HCT116 (cell line): ENCODE results near the gene GRK5. TPM values are rescaled to one million over a fixed set of nuclear protein-coding genes. Genes with fewer than 3 reads are reported as not detected.

Experiments used
- ATAC-seq: fragments of 200-7000 bp; cut with Tn5 transposase; 2 replicates; pipeline ENCODE4 v1.9.1; 2020; ENCODE audit warnings: mild to moderate bottlenecking, moderate library complexity
- BruUV-seq: library from RNA; stranded (reverse); fragments of 400-500 nt; replicated peaks from 2 replicates; lab custom pipeline; 2021; lab: Mats Ljungman, UMichigan
- CTCF ChIA-PET: fragments of 300-600 bp; sonication (Branson Sonifier 250); formaldehyde crosslinking; loops from one replicate; lab custom pipeline; 2021; ENCODE audit warnings: antibody characterized with exemption; lab: Charles Lee
- POLR2A ChIA-PET: fragments of 300-600, 350-600 bp; sonication (Branson Sonifier 250); formaldehyde crosslinking; loops from one replicate; lab custom pipeline; 2021; ENCODE audit warnings: antibody characterized with exemption; lab: Charles Lee
- RAD21 ChIA-PET, 2 experiments: fragments of 300-600 bp; sonication (Branson Sonifier 250); formaldehyde crosslinking; loops; one replicate each; lab custom pipeline; 2023; ENCODE audit warnings: low total read pairs in 2 of 2; ENCODE audit not compliant: uncharacterized antibody in 2 of 2, unreplicated experiment in 2 of 2, low non-redundant PET in 1 of 2; lab: Charles Lee
- DNase-seq: peaks from one replicate; pipeline ENCODE4 v3.0.0-alpha.2; 2010; ENCODE audit warnings: low read depth, low spot score
- H2AFZ ChIP-seq: fragments of 200-600 bp; shearing (Covaris generic), sonication (generic); 2 replicates; pipeline ENCODE4 v1.6.1; 2017; ENCODE audit warnings: low read depth, mixed run types, mixed read lengths, antibody characterized with exemption, low read length; ENCODE audit not compliant: poor library complexity, severe bottlenecking
- H3K27ac ChIP-seq: 2 replicates; pipeline ENCODE4 v1.5.1; 2012; ENCODE audit warnings: low read depth, low read length
- H3K27me3 ChIP-seq: fragments of 200-600 bp; sonication (generic); 2 replicates; pipeline ENCODE4 v1.6.1; 2016; ENCODE audit warnings: mixed run types, low read length, mixed read lengths; ENCODE audit not compliant: insufficient read depth
- H3K36me3 ChIP-seq, 2 experiments: fragments of 200-500 bp in 1 of 2; fragments of 200-600 bp in 1 of 2; sonication (Bioruptor generic) in 1 of 2; sonication (generic) in 1 of 2; 2 replicates each; pipeline versions ENCODE4 v1.5.1 to v1.6.1; 2014 to 2016; ENCODE audit warnings: low read length in 2 of 2, inconsistent platforms in 1 of 2, mixed read lengths in 1 of 2, mixed run types in 1 of 2; ENCODE audit not compliant: insufficient read depth in 2 of 2, control insufficient read depth in 1 of 2
- H3K4me1 ChIP-seq, 2 experiments: fragments of 200-600 bp in 1 of 2; sonication (generic) in 1 of 2; 2 replicates each; pipeline versions ENCODE4 v1.5.1 to v1.6.1; 2012 to 2017; ENCODE audit warnings: low read length in 2 of 2, inconsistent platforms in 1 of 2, mild to moderate bottlenecking in 1 of 2, mixed read lengths in 1 of 2, mixed run types in 1 of 2, moderate library complexity in 1 of 2; ENCODE audit not compliant: insufficient read depth in 2 of 2, control insufficient read depth in 1 of 2
- H3K4me2 ChIP-seq: fragments of 200-600 bp; sonication (generic); 2 replicates; pipeline ENCODE4 v1.6.1; 2017; ENCODE audit warnings: mixed run types, low read length, mixed read lengths
- H3K4me3 ChIP-seq, 2 experiments: fragments of 200-600 bp in 1 of 2; sonication (generic) in 1 of 2; replicated peaks in 1 of 2; 2 replicates each; pipeline ENCODE4 v1.5.1; 2011 to 2016; ENCODE audit warnings: low read length in 2 of 2, control low read depth in 1 of 2, low read depth in 1 of 2, mild to moderate bottlenecking in 1 of 2, mixed read lengths in 1 of 2, mixed run types in 1 of 2
- H3K79me2 ChIP-seq: fragments of 200-600 bp; sonication (generic); 2 replicates; pipeline ENCODE4 v1.6.1; 2017; ENCODE audit warnings: mild to moderate bottlenecking, mixed run types, low read length, moderate library complexity, mixed read lengths; ENCODE audit not compliant: insufficient read depth
- H3K9ac ChIP-seq: fragments of 200-600 bp; sonication (generic); 2 replicates; pipeline ENCODE4 v1.6.1; 2016; ENCODE audit warnings: low read length, mixed read lengths
- H3K9me2 ChIP-seq: fragments of 200-600 bp; sonication (generic), shearing (Covaris generic); 2 replicates; pipeline ENCODE4 v1.6.1; 2017; ENCODE audit warnings: mixed run types, mild to moderate bottlenecking, moderate library complexity; ENCODE audit not compliant: insufficient read depth
- H3K9me3 ChIP-seq, 2 experiments: fragments of 200-500 bp in 1 of 2; fragments of 200-600 bp in 1 of 2; sonication (Bioruptor generic) in 1 of 2; sonication (generic) in 1 of 2; 2 replicates each; pipeline ENCODE4 v1.6.1; 2014 to 2017; ENCODE audit warnings: low read length in 2 of 2, mixed read lengths in 2 of 2, inconsistent platforms in 1 of 2, low read depth in 1 of 2, mild to moderate bottlenecking in 1 of 2, mixed run types in 1 of 2, moderate library complexity in 1 of 2; ENCODE audit not compliant: control insufficient read depth in 1 of 2, insufficient read depth in 1 of 2
- H4K20me1 ChIP-seq: fragments of 200-600 bp; sonication (generic), shearing (Covaris generic); 2 replicates; pipeline ENCODE4 v1.6.1; 2017; ENCODE audit warnings: mixed run types, mild to moderate bottlenecking, moderate library complexity; ENCODE audit not compliant: insufficient read depth
- CTCF ChIP-seq, 3 experiments: fragments of 200-600 bp in 1 of 3; sonication (generic) in 1 of 3; IDR thresholded peaks in 2 of 3; conservative IDR thresholded peaks in 1 of 3; 2 replicates each; pipeline ENCODE4 v1.5.1; 2012 to 2017; ENCODE audit warnings: low read depth in 2 of 3, low read length in 2 of 3, antibody characterized with exemption in 1 of 3, borderline replicate concordance in 1 of 3, control low read depth in 1 of 3, mild to moderate bottlenecking in 1 of 3, mixed read lengths in 1 of 3, mixed run types in 1 of 3, moderate library complexity in 1 of 3; ENCODE audit not compliant: insufficient read depth in 1 of 3
- FOSL1 ChIP-seq: IDR thresholded peaks from 2 replicates; pipeline ENCODE4 v1.6.1; 2012; ENCODE audit warnings: low read depth
- MAX ChIP-seq: IDR thresholded peaks from 2 replicates; pipeline ENCODE4 v1.6.1; 2012
- SP1 ChIP-seq: IDR thresholded peaks from 2 replicates; pipeline ENCODE4 v1.6.1; 2012; ENCODE audit warnings: low read depth
- TCF7L2 ChIP-seq: IDR thresholded peaks from 2 replicates; pipeline ENCODE4 v1.7.0; 2011; ENCODE audit warnings: borderline replicate concordance, inconsistent platforms; ENCODE audit not compliant: insufficient read depth, insufficient read length; ENCODE audit errors: extremely low read depth
- ZFX ChIP-seq: fragments of 450-650 bp; IDR thresholded peaks from 2 replicates; pipeline ENCODE4 v1.6.1; 2017
- intact Hi-C: fragments of 100-400 bp; cut with micrococcal nuclease; formaldehyde crosslinking; loops from 2 replicates; pipeline ENCODE4 v1.10.0; 2022
- total RNA-seq: library from RNA; stranded (reverse); gene quantifications from one replicate; pipeline ENCODE4 v1.2.1, GENCODE V29; 2021; ENCODE audit not compliant: unreplicated experiment
- TF ChIP-seq, protein P1 (sequence below): IDR thresholded peaks from 2 replicates; pipeline ENCODE4 v1.6.1; 2012; ENCODE audit warnings: low read depth

GRK5 gene
- total RNA-seq, 1 experiment from 2014 or later = 7.3 TPM

- no peaks in the 10 kb centered on the region for H4K20me1 ChIP-seq
- H2AFZ ChIP-seq = no peak overlapping the region
- H3K27ac ChIP-seq = no peak overlapping the region
- H3K4me2 ChIP-seq = no peak overlapping the region
- BruUV-seq = no TSS peak
- H3K27me3 ChIP-seq = no peaks in the 10 kb centered on the region
- no peak for ATAC-seq
- H3K36me3 ChIP-seq = no peaks in the 10 kb centered on the region
- intact Hi-C loops = no loop called here
- no peaks in the 10 kb centered on the region for H3K9me3 ChIP-seq
- H3K9ac ChIP-seq = no peak overlapping the region
- DNase-seq = no peak
- ChIA-PET POLR2A (interaction anchor here (0.6 to 0.7 kb wide), 2 partner anchors 134 to 327 kb away, joined by 3 to 4 read pairs; no protein-coding TSS in a partner anchor), RAD21 (no interaction called here), CTCF (interaction anchor here (1.2 to 1.8 kb wide), 3 partner anchors 216 to 287 kb away, joined by 3 to 6 read pairs (median 5); no protein-coding TSS in a partner anchor)
- no peaks in the 10 kb centered on the region for H3K9me2 ChIP-seq
- no peak overlapping the region for H3K4me3 ChIP-seq
- no peaks in the 10 kb centered on the region for H3K79me2 ChIP-seq
- peaks cover 6 to 26% of the 10 kb centered on the region in 2 experiments; a peak in 3 of 4 replicates for H3K4me1 ChIP-seq
- TF ChIP-seq FOSL1 (no peak), ZFX (no peak), MAX (no peak), TCF7L2 (no peak), CTCF (IDR thresholded peaks at IDR 0.05 in 2 of 3, conservative IDR thresholded peaks at IDR 0.05 in 1 of 3; ENCODE audit: borderline replicate concordance in 1 of 3, insufficient read depth in 1 of 3, low read depth in 2 of 3, low read length in 2 of 3) (no peak), SP1 (no peak)
- TF ChIP-seq, protein P1, sequence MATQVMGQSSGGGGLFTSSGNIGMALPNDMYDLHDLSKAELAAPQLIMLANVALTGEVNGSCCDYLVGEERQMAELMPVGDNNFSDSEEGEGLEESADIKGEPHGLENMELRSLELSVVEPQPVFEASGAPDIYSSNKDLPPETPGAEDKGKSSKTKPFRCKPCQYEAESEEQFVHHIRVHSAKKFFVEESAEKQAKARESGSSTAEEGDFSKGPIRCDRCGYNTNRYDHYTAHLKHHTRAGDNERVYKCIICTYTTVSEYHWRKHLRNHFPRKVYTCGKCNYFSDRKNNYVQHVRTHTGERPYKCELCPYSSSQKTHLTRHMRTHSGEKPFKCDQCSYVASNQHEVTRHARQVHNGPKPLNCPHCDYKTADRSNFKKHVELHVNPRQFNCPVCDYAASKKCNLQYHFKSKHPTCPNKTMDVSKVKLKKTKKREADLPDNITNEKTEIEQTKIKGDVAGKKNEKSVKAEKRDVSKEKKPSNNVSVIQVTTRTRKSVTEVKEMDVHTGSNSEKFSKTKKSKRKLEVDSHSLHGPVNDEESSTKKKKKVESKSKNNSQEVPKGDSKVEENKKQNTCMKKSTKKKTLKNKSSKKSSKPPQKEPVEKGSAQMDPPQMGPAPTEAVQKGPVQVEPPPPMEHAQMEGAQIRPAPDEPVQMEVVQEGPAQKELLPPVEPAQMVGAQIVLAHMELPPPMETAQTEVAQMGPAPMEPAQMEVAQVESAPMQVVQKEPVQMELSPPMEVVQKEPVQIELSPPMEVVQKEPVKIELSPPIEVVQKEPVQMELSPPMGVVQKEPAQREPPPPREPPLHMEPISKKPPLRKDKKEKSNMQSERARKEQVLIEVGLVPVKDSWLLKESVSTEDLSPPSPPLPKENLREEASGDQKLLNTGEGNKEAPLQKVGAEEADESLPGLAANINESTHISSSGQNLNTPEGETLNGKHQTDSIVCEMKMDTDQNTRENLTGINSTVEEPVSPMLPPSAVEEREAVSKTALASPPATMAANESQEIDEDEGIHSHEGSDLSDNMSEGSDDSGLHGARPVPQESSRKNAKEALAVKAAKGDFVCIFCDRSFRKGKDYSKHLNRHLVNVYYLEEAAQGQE = no peak
Observed at GRCh38 chr10:119203006-119203405, 4.4 kb upstream of the GRK5 start.
